GM21737 (cell line): ENCODE results near the gene ENHO.

Source experiments
- ATAC-seq: cut with Tn5 transposase; IDR thresholded peaks from one replicate; pipeline ENCODE4 v1.9.1; 2021; ENCODE audit warnings: mild to moderate bottlenecking, moderate library complexity; ENCODE audit not compliant: unreplicated experiment

Gene ENHO

GRCh38 chr9:34522971-34523797 is at the start of gene ENHO:
ENHO (minus strand) TSS chr9:34522990; CDS start chr9:34521695, 1,295 bp downstream.
- ATAC-seq, result peak; percentile 82

- no peak for ATAC-seq
Observed at GRCh38 chr9:34572092-34572491, 49.3 kb upstream of the ENHO start.

GRCh38 chr9:34571481-34571810 is 48.7 kb upstream of the ENHO start:
- ATAC-seq, result no peak

GRCh38 chr9:34570809-34571480 is 48.2 kb upstream of the ENHO start:
- no peak for ATAC-seq

- no peak for ATAC-seq
Observed at GRCh38 chr9:34570376-34570775, 47.6 kb upstream of the ENHO start.

- no peak for ATAC-seq
Observed at GRCh38 chr9:34568774-34569173, 46.0 kb upstream of the ENHO start.

- no peak for ATAC-seq
Observed at GRCh38 chr9:34568133-34568532, 45.3 kb upstream of the ENHO start.

- no peak for ATAC-seq
Observed at GRCh38 chr9:34566972-34567371, 44.2 kb upstream of the ENHO start.

GRCh38 chr9:34566322-34566721 is 43.5 kb upstream of the ENHO start:
- ATAC-seq, result no peak

- ATAC-seq, result no peak
Observed at GRCh38 chr9:34565856-34566255, 43.1 kb upstream of the ENHO start.

GRCh38 chr9:34564617-34565016 is 41.8 kb upstream of the ENHO start:
- ATAC-seq, result no peak

- ATAC-seq, result no peak
Observed at GRCh38 chr9:34563262-34563661, 40.5 kb upstream of the ENHO start.

- ATAC-seq, result no peak
Observed at GRCh38 chr9:34562135-34562745, 39.5 kb upstream of the ENHO start.

GRCh38 chr9:34560599-34561214 is 37.9 kb upstream of the ENHO start:
- no peak for ATAC-seq

- no peak for ATAC-seq
Observed at GRCh38 chr9:34559624-34560455, 37.0 kb upstream of the ENHO start.

- no peak for ATAC-seq
Observed at GRCh38 chr9:34558919-34559623, 36.3 kb upstream of the ENHO start.

- no peak for ATAC-seq
Observed at GRCh38 chr9:34558364-34558763, 35.6 kb upstream of the ENHO start.

- ATAC-seq, result no peak
Observed at GRCh38 chr9:34557426-34558321, 34.9 kb upstream of the ENHO start.

GRCh38 chr9:34556949-34557348 is 34.2 kb upstream of the ENHO start:
- ATAC-seq, result no peak
